Glomerular visceral epithelial cell (primary cell): ENCODE data around the gene MATN1.

Experiments used
- DNase-seq: peaks from one replicate; pipeline ENCODE4 v3.0.0-alpha.2; 2016; ENCODE audit errors: extremely low spot score

MATN1 gene

GRCh38 chr1:30758121-30758688, 34.8 kb upstream of the MATN1 start:
- DNase-seq, result no peak

- no peak for DNase-seq
Observed at GRCh38 chr1:30757352-30758120, 34.2 kb upstream of the MATN1 start, which contains the start of gene LAPTM5. Gene LAPTM5 (minus strand): TSS chr1:30757774. CDS start chr1:30757745, 29 bp downstream.

GRCh38 chr1:30756545-30757351, 33.4 kb upstream of the MATN1 start:
- peak; percentile 92 for DNase-seq

GRCh38 chr1:30756206-30756544, 32.8 kb upstream of the MATN1 start:
- no peak for DNase-seq

GRCh38 chr1:30755746-30756145, 32.4 kb upstream of the MATN1 start:
- DNase-seq, result no peak

GRCh38 chr1:30755334-30755733, 31.9 kb upstream of the MATN1 start:
- DNase-seq, result no peak

- no peak for DNase-seq
Observed at GRCh38 chr1:30754684-30755171, 31.3 kb upstream of the MATN1 start.

- no peak for DNase-seq
Observed at GRCh38 chr1:30753660-30754123, 30.3 kb upstream of the MATN1 start.

GRCh38 chr1:30753118-30753517, 29.7 kb upstream of the MATN1 start:
- DNase-seq, result no peak

GRCh38 chr1:30752651-30752908, 29.2 kb upstream of the MATN1 start:
- no peak for DNase-seq

GRCh38 chr1:30751830-30752650, 28.7 kb upstream of the MATN1 start:
- no peak for DNase-seq

- DNase-seq, result no peak
Observed at GRCh38 chr1:30750731-30751291, 27.4 kb upstream of the MATN1 start.

GRCh38 chr1:30749691-30750583, 26.6 kb upstream of the MATN1 start:
- DNase-seq, result no peak

GRCh38 chr1:30748699-30749401, 25.5 kb upstream of the MATN1 start:
- DNase-seq, result peak; percentile 80

GRCh38 chr1:30748098-30748698, 24.8 kb upstream of the MATN1 start:
- DNase-seq, result no peak

- DNase-seq, result no peak
Observed at GRCh38 chr1:30747033-30748008, 23.9 kb upstream of the MATN1 start.

GRCh38 chr1:30746212-30747032, 23.0 kb upstream of the MATN1 start:
- DNase-seq, result no peak
